H1 (cell line): Measurements from ENCODE around the gene OTUB1. TPM values are rescaled to one million over a fixed set of nuclear protein-coding genes. Genes with fewer than 3 reads are reported as not detected.

Source experiments
- CTCF ChIA-PET: fragments of 300-600 bp; sonication (Branson Sonifier 250); formaldehyde crosslinking; loops from one replicate; lab custom pipeline; 2021; ENCODE audit not compliant: partially characterized antibody; lab: Charles Lee
- POLR2A ChIA-PET: fragments of 300-600 bp; sonication (Branson Sonifier 250); formaldehyde crosslinking; loops from one replicate; lab custom pipeline; 2021; ENCODE audit warnings: inconsistent platforms; ENCODE audit not compliant: partially characterized antibody; lab: Charles Lee
- DNase-seq, 2 experiments: peaks; one replicate each; pipeline versions ENCODE4 v3.0.0 to v3.0.0-alpha.2; 2010 to 2022; ENCODE audit warnings: low spot score in 2 of 2, low read depth in 1 of 2, mixed read lengths in 1 of 2
- FAIRE-seq: peaks from 2 replicates; lab custom pipeline; 2011; peaks lifted over from hg19 to GRCh38; lab: Jason Lieb, UNC
- H2AFZ ChIP-seq: 2 replicates; pipeline ENCODE4 v1.8.1; 2012; ENCODE audit warnings: low read length, inconsistent platforms
- H2AK5ac ChIP-seq: 2 replicates; pipeline ENCODE4 v1.6.1; 2013; ENCODE audit warnings: low read depth, low read length
- H2BK120ac ChIP-seq: replicated peaks from 2 replicates; pipeline ENCODE3; 2013; ENCODE audit warnings: low read depth, low read length, inconsistent platforms
- H2BK12ac ChIP-seq: 2 replicates; pipeline ENCODE4 v1.6.1; 2013; ENCODE audit warnings: low read depth, low read length
- H2BK15ac ChIP-seq: 2 replicates; pipeline ENCODE4 v1.6.1; 2013; ENCODE audit warnings: low read length
- H2BK20ac ChIP-seq: 2 replicates; pipeline ENCODE4 v1.6.1; 2013; ENCODE audit warnings: low read length
- H2BK5ac ChIP-seq: 2 replicates; pipeline ENCODE4 v1.6.1; 2013; ENCODE audit warnings: low read depth, low read length
- H3K14ac ChIP-seq: 2 replicates; pipeline ENCODE4 v1.6.1; 2013; ENCODE audit warnings: inconsistent platforms; ENCODE audit not compliant: insufficient read length
- H3K18ac ChIP-seq: 2 replicates; pipeline ENCODE4 v1.6.1; 2013; ENCODE audit warnings: low read length; ENCODE audit errors: extremely low read depth
- H3K23ac ChIP-seq: 2 replicates; pipeline ENCODE4 v1.6.1; 2013; ENCODE audit warnings: inconsistent platforms; ENCODE audit not compliant: insufficient read length
- H3K23me2 ChIP-seq: 2 replicates; pipeline ENCODE4 v1.6.1; 2013; ENCODE audit warnings: low read depth, low read length
- H3K27ac ChIP-seq: 2 replicates; pipeline ENCODE4 v1.6.1; 2011; ENCODE audit warnings: low read depth, low read length, inconsistent platforms
- H3K27me3 ChIP-seq, 4 experiments: replicated peaks in 1 of 4; 1 replicate in 1 of 4; 2 replicates in 3 of 4; pipeline versions ENCODE4 v1.6.1 to v1.8.1; 2011 to 2013; ENCODE audit warnings: low read length in 3 of 4, mild to moderate bottlenecking in 3 of 4, inconsistent platforms in 2 of 4, mixed read lengths in 2 of 4, moderate library complexity in 1 of 4; ENCODE audit not compliant: control insufficient read depth in 3 of 4, insufficient read depth in 3 of 4; ENCODE audit errors: extremely low read depth in 1 of 4
- H3K36me3 ChIP-seq, 4 experiments: 2 replicates each; pipeline versions ENCODE4 v1.6.1 to v1.8.1; 2011 to 2013; ENCODE audit warnings: mild to moderate bottlenecking in 4 of 4, low read length in 3 of 4, moderate library complexity in 2 of 4, control low read depth in 1 of 4, inconsistent platforms in 1 of 4; ENCODE audit not compliant: insufficient read depth in 4 of 4, control insufficient read depth in 2 of 4
- H3K4ac ChIP-seq: replicated peaks from 2 replicates; pipeline ENCODE3; 2013; ENCODE audit warnings: low read length, low read depth, mixed read lengths, inconsistent platforms; ENCODE audit not compliant: insufficient read length
- H3K4me1 ChIP-seq, 4 experiments: replicated peaks in 1 of 4; 1 replicate in 1 of 4; 2 replicates in 3 of 4; pipeline versions ENCODE4 v1.6.1 to v1.8.1; 2011 to 2013; ENCODE audit warnings: low read length in 3 of 4, inconsistent platforms in 2 of 4, mixed read lengths in 1 of 4; ENCODE audit not compliant: insufficient read depth in 4 of 4, control insufficient read depth in 3 of 4
- H3K4me2 ChIP-seq, 2 experiments: 2 replicates each; pipeline versions ENCODE4 v1.6.1 to v1.8.1; 2011 to 2013; ENCODE audit warnings: low read depth in 2 of 2, low read length in 2 of 2, control low read depth in 1 of 2, inconsistent platforms in 1 of 2, mild to moderate bottlenecking in 1 of 2; ENCODE audit not compliant: insufficient read depth in 1 of 2
- H3K4me3 ChIP-seq, 4 experiments: fragments of 200-600, 300-600 bp in 1 of 4; sonication (generic), shearing (Covaris generic), sonication (Bioruptor Twin) in 1 of 4; 2 replicates each; pipeline versions ENCODE4 v1.5.1 to v1.8.1; 2011 to 2016; ENCODE audit warnings: low read length in 4 of 4, low read depth in 3 of 4, control low read depth in 2 of 4, inconsistent platforms in 2 of 4, mild to moderate bottlenecking in 2 of 4, mixed read lengths in 1 of 4, moderate library complexity in 1 of 4; ENCODE audit not compliant: insufficient read depth in 2 of 4; ENCODE audit errors: extremely low read depth in 1 of 4
- H3K56ac ChIP-seq: replicated peaks from 2 replicates; pipeline ENCODE3; 2013; ENCODE audit warnings: low read depth, mild to moderate bottlenecking, mixed read lengths, low read length, inconsistent platforms; ENCODE audit not compliant: insufficient read length
- H3K79me1 ChIP-seq: 2 replicates; pipeline ENCODE4 v1.6.1; 2013; ENCODE audit warnings: low read depth, low read length, control low read depth
- H3K79me2 ChIP-seq, 2 experiments: 2 replicates each; pipeline versions ENCODE4 v1.6.1 to v1.8.1; 2012 to 2013; ENCODE audit warnings: low read length in 2 of 2, mild to moderate bottlenecking in 2 of 2, inconsistent platforms in 1 of 2; ENCODE audit not compliant: insufficient read depth in 2 of 2, control insufficient read depth in 1 of 2
- H3K9ac ChIP-seq, 4 experiments: replicated peaks in 1 of 4; 1 replicate in 1 of 4; 2 replicates in 3 of 4; pipeline versions ENCODE4 v1.6.1 to v1.8.1; 2011 to 2013; ENCODE audit warnings: low read depth in 3 of 4, low read length in 3 of 4, control low read depth in 2 of 4, mild to moderate bottlenecking in 2 of 4, moderate library complexity in 2 of 4, inconsistent platforms in 1 of 4; ENCODE audit errors: extremely low read depth in 1 of 4
- H3K9me3 ChIP-seq, 2 experiments: 2 replicates each; pipeline versions ENCODE4 v1.6.1 to v1.8.1; 2012 to 2013; ENCODE audit warnings: mild to moderate bottlenecking in 2 of 2, moderate library complexity in 2 of 2, control low read depth in 1 of 2, inconsistent platforms in 1 of 2, low read depth in 1 of 2, low read length in 1 of 2, mixed read lengths in 1 of 2; ENCODE audit not compliant: insufficient read depth in 2 of 2
- H4K20me1 ChIP-seq, 2 experiments: replicated peaks in 1 of 2; 2 replicates each; pipeline versions ENCODE3 to v1.8.1; 2011 to 2013; ENCODE audit warnings: inconsistent platforms in 2 of 2, low read length in 2 of 2, mild to moderate bottlenecking in 1 of 2; ENCODE audit not compliant: insufficient read depth in 2 of 2, control insufficient read depth in 1 of 2
- H4K5ac ChIP-seq: 2 replicates; pipeline ENCODE4 v1.6.1; 2013; ENCODE audit warnings: low read length, low read depth, mixed read lengths, inconsistent platforms; ENCODE audit not compliant: insufficient read length
- H4K8ac ChIP-seq: 2 replicates; pipeline ENCODE4 v1.8.0; 2013; ENCODE audit warnings: mild to moderate bottlenecking, moderate library complexity, low read length, inconsistent platforms; ENCODE audit not compliant: insufficient read depth; ENCODE audit errors: extremely low read depth
- H4K91ac ChIP-seq: replicated peaks from 2 replicates; pipeline ENCODE3; 2013; ENCODE audit warnings: low read length, mixed read lengths, inconsistent platforms; ENCODE audit not compliant: insufficient read length
- CBX5 ChIP-seq: fragments of 300-800, 300-1000 bp; sonication (generic); IDR thresholded peaks from 2 replicates; pipeline ENCODE4 v1.7.1; 2016; ENCODE audit warnings: antibody characterized with exemption, low read length, low read depth
- CREB1 ChIP-seq: IDR thresholded peaks from 2 replicates; pipeline ENCODE4 v1.6.1; 2012; ENCODE audit warnings: inconsistent platforms
- CTBP2 ChIP-seq: IDR thresholded peaks from 2 replicates; pipeline ENCODE4 v1.7.0; 2011; ENCODE audit warnings: borderline replicate concordance, mild to moderate bottlenecking, moderate library complexity, mixed read lengths, low read length; ENCODE audit not compliant: insufficient read depth, insufficient read length
- EP300 ChIP-seq, 2 experiments: IDR thresholded peaks; 1 replicate in 1 of 2; 2 replicates in 1 of 2; pipeline ENCODE4 v1.6.1; 2011 to 2012; ENCODE audit warnings: low read depth in 2 of 2, low read length in 2 of 2, mild to moderate bottlenecking in 2 of 2, borderline replicate concordance in 1 of 2, inconsistent platforms in 1 of 2, moderate library complexity in 1 of 2
- HDAC2 ChIP-seq, 2 experiments: fragments of 300-600 bp in 1 of 2; sonication (generic) in 1 of 2; IDR thresholded peaks; 2 replicates each; pipeline ENCODE4 v1.6.1; 2011 to 2012; ENCODE audit warnings: low read depth in 2 of 2, low read length in 2 of 2, mild to moderate bottlenecking in 2 of 2, moderate library complexity in 2 of 2, borderline replicate concordance in 1 of 2, inconsistent platforms in 1 of 2
- KDM5A ChIP-seq: fragments of 200-600 bp; IDR thresholded peaks from 2 replicates; pipeline ENCODE4 v1.7.1; 2012; ENCODE audit warnings: mild to moderate bottlenecking, low read length, inconsistent platforms, mixed read lengths
- POU5F1 ChIP-seq: IDR thresholded peaks from 2 replicates; pipeline ENCODE4 v1.6.1; 2011; ENCODE audit warnings: low read depth, mild to moderate bottlenecking, low read length, moderate library complexity
- WGBS, 2 experiments: shearing (Covaris generic) in 1 of 2; methylation state at CpG; one replicate each; pipeline versions ENCODE4 v1.1.6 to v1.1.7; 2013 to 2015; ENCODE audit warnings: low lambda C conversion rate in 2 of 2, mixed read lengths in 2 of 2, inconsistent platforms in 1 of 2, low coverage in 1 of 2, missing lambda C conversion rate in 1 of 2; ENCODE audit not compliant: insufficient replicate concordance in 2 of 2, insufficient coverage in 1 of 2, insufficient read length in 1 of 2; ENCODE audit errors: extremely low coverage in 1 of 2, missing lambda C conversion rate in 1 of 2; 5-methylcytosine and 5-hydroxymethylcytosine counted together
- polyA plus RNA-seq, 7 experiments: library from polyadenylated mRNA; depleted of rRNA in 3 of 7; stranded (reverse) in 5 of 7; unstranded in 2 of 7; fragments of >200 nt in 5 of 7; fragments of 200-250 nt in 2 of 7; gene quantifications; 1 replicate in 5 of 7; 2 replicates in 1 of 7; 4 replicates in 1 of 7; pipeline versions ENCODE4 v1.2.1 to v1.2.3, GENCODE V29; 2011 to 2013; ENCODE audit warnings: missing spikeins in 2 of 7, mixed read lengths in 2 of 7
- total RNA-seq: library from RNA; stranded (reverse); fragmentation: NEBNext Ultra II Directional; extraction: Animal tissue kit (Norgen Biotek cat#: 25700); gene quantifications from 2 replicates; pipeline ENCODE4 v1.2.1, GENCODE V29; 2021
- TF ChIP-seq, protein P1 (sequence below): IDR thresholded peaks from 2 replicates; pipeline ENCODE4 v1.6.1; 2012; ENCODE audit warnings: low read length, inconsistent platforms
- TF ChIP-seq, protein P2 (sequence below): IDR thresholded peaks from 2 replicates; pipeline ENCODE4 v1.6.1; 2011; ENCODE audit warnings: low read depth, mild to moderate bottlenecking, low read length; ENCODE audit not compliant: insufficient read depth

OTUB1 gene
- total and polyA plus RNA-seq, 2 of the 8 experiments (the other 6 are each of a cell fraction or from before 2014, with no cell fraction given) = 110 to 274 TPM

DNA sequence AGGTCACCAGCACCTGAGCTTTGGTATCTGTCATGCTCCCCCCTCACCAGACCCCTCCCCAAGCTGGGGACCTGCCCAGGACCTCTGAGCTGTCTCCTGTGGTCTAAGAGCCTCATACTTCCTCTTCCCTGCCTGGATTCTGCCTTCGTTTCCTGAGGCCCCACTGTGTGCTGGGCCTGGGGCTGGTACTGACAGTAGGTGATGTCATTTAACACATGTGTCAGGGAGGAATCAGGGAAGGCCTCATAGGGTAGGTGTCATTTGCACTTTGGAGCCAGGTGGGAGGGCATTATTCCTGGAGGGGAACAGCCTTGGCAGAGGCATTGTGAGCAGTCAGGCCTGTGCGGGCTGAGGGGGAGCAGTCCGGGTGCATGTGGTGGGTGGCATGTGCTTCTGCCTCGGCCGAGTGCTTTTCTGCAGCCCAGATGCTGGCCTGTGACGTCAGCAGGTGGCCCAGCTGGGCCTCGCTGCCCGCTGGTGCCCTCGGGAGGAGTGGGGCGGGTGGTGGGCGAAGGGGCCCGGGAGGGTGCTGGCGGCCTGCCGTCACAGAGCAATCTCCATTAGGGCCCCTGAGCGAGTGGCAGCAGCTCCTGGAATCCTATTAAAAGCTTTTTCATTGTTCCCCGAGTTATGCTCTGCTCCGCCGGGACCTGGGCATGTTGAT, 58.6 kb downstream of the OTUB1 start:
- Histone ChIP-seq H3K14ac (no peak overlapping the region), H2BK20ac (no peak overlapping the region), H3K4me1 (peaks cover 0 to 5% (median 3%) of the 10 kb centered on the region in 4 experiments; a peak in 4 of 7 replicates), H3K4me2 (no peak overlapping the region), H3K79me2 (no peaks in the 10 kb centered on the region), H2AFZ (no peak overlapping the region), H3K18ac (no peak overlapping the region), H4K20me1 (peaks cover 10 to 22% of the 10 kb centered on the region in 2 experiments), H4K5ac (no peak overlapping the region), H2BK15ac (no peak overlapping the region), H3K23ac (no peak overlapping the region), H3K23me2 (no peaks in the 10 kb centered on the region), H4K91ac (no peak overlapping the region), H3K4ac (no peak overlapping the region), H4K8ac (no peak overlapping the region), H3K79me1 (peaks cover 2% of the 10 kb centered on the region; the same call in 1 of the 2 replicates), H3K9ac (no peak overlapping the region), H2BK12ac (no peak overlapping the region), H3K36me3 (no peaks in the 10 kb centered on the region), H2AK5ac (no peak overlapping the region), H3K9me3 (no peaks in the 10 kb centered on the region), H3K4me3 (no peak overlapping the region), H3K27me3 (peaks cover 8 to 78% (median 58%) of the 10 kb centered on the region in 4 experiments), H3K27ac (no peak overlapping the region), H2BK120ac (no peak overlapping the region), H2BK5ac (no peak overlapping the region), H3K56ac (no peak overlapping the region)
- ChIA-PET CTCF (interaction anchor here (0.7 to 21.2 kb wide), 3 partner anchors 43 to 102 kb away, joined by 3 to 291 read pairs (median 9); no protein-coding TSS in a partner anchor), POLR2A (interaction anchor here (0.6 to 1.5 kb wide), 2 partner anchors 7 to 16 kb away, joined by 3 read pairs; no protein-coding TSS in a partner anchor)
- DNase-seq (no peak), FAIRE-seq (no peak)
- WGBS, 2 experiments = 85% methylated on average over 15 of the region's 18 CpGs; no CpG with 5 or more reads in 1 of the 2 experiments
- TF ChIP-seq, protein P1, sequence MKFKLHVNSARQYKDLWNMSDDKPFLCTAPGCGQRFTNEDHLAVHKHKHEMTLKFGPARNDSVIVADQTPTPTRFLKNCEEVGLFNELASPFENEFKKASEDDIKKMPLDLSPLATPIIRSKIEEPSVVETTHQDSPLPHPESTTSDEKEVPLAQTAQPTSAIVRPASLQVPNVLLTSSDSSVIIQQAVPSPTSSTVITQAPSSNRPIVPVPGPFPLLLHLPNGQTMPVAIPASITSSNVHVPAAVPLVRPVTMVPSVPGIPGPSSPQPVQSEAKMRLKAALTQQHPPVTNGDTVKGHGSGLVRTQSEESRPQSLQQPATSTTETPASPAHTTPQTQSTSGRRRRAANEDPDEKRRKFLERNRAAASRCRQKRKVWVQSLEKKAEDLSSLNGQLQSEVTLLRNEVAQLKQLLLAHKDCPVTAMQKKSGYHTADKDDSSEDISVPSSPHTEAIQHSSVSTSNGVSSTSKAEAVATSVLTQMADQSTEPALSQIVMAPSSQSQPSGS = no peak
- TF ChIP-seq HDAC2 (IDR thresholded peaks at IDR 0.05; ENCODE audit: borderline replicate concordance in 1 of 2, low read depth in 2 of 2, low read length in 2 of 2) (no peak), EP300 (IDR thresholded peaks at IDR 0.05; ENCODE audit: borderline replicate concordance in 1 of 2, low read depth in 2 of 2, low read length in 2 of 2) (no peak), POU5F1 (no peak), CBX5 (no peak), CTBP2 (no peak), CREB1 (no peak), KDM5A (no peak)
- TF ChIP-seq, protein P2, sequence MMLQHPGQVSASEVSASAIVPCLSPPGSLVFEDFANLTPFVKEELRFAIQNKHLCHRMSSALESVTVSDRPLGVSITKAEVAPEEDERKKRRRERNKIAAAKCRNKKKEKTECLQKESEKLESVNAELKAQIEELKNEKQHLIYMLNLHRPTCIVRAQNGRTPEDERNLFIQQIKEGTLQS = no peak
